Osteoblast (primary cell): ENCODE results near the gene FOXN3. TPM values are rescaled to one million over a fixed set of nuclear protein-coding genes. Genes with fewer than 3 reads are reported as not detected.

Experiments
- DNase-seq: peaks from one replicate; pipeline ENCODE4 v3.0.0; 2011; ENCODE audit warnings: low spot score, mixed read lengths; ENCODE audit not compliant: insufficient read length; ENCODE audit errors: missing footprints
- H2AFZ ChIP-seq: 2 replicates; pipeline ENCODE4 v1.6.0; 2011; ENCODE audit warnings: mild to moderate bottlenecking, low read length
- H3K27ac ChIP-seq: 2 replicates; pipeline ENCODE4 v1.5.1; 2011; ENCODE audit warnings: mild to moderate bottlenecking, low read depth, low read length, moderate library complexity
- H3K27me3 ChIP-seq: 2 replicates; pipeline ENCODE4 v1.6.0; 2012; ENCODE audit warnings: mild to moderate bottlenecking, control low read depth, inconsistent platforms, low read length, moderate library complexity; ENCODE audit not compliant: insufficient read depth
- H3K36me3 ChIP-seq: 2 replicates; pipeline ENCODE4 v1.5.1; 2011; ENCODE audit warnings: mild to moderate bottlenecking, low read length, control low read depth, moderate library complexity; ENCODE audit not compliant: insufficient read depth
- H3K4me1 ChIP-seq: 2 replicates; pipeline ENCODE4 v1.5.1; 2011; ENCODE audit warnings: mild to moderate bottlenecking, low read length, control low read depth, moderate library complexity; ENCODE audit not compliant: insufficient read depth
- H3K4me2 ChIP-seq: 2 replicates; pipeline ENCODE4 v1.6.0; 2011; ENCODE audit warnings: mild to moderate bottlenecking, low read length; ENCODE audit not compliant: insufficient read depth
- H3K4me3 ChIP-seq: fragments of 200-600 bp; sonication (generic); 3 replicates; pipeline ENCODE4 v1.5.1; 2012; ENCODE audit warnings: mild to moderate bottlenecking, low read length, inconsistent platforms; ENCODE audit not compliant: insufficient read depth
- H3K79me2 ChIP-seq: 2 replicates; pipeline ENCODE4 v1.6.0; 2012; ENCODE audit warnings: mild to moderate bottlenecking, low read length, control low read depth, inconsistent platforms; ENCODE audit not compliant: insufficient read depth
- H3K9me3 ChIP-seq: 2 replicates; pipeline ENCODE4 v1.5.1; 2011; ENCODE audit warnings: low read depth, low read length, control low read depth
- H4K20me1 ChIP-seq: 2 replicates; pipeline ENCODE4 v1.6.0; 2012; ENCODE audit warnings: mild to moderate bottlenecking, low read length, control low read depth; ENCODE audit not compliant: insufficient read depth
- total RNA-seq: library from RNA; depleted of rRNA; stranded (reverse); fragments of >200 nt; gene quantifications from 2 replicates; pipeline ENCODE4 v1.2.3, GENCODE V29; 2012
- TF ChIP-seq, protein P1 (sequence below): IDR thresholded peaks from 2 replicates; pipeline ENCODE4 v1.5.1; 2011; ENCODE audit warnings: mild to moderate bottlenecking, low read depth, low read length, moderate library complexity; ENCODE audit errors: extremely low read depth

Gene FOXN3
- total RNA-seq, 1 donor, result 49.9 TPM

DNA sequence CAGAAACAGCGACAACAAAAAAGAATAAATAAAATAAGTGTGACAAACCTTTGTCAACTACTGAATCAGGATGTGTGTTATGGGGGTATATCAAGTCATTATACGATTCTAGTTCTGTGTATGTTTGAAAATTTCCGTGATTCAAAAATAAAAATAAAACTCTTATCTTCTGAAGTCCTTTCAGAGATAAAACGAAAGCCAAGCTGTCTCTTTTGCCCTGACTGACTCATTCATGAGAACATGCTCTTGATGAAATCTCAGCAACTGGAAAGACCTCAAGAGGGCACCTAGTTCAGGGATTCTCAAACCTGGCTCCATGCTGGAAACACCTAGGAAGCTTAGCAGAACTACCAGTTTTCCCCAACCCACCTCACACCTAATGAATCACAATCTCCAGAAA lies 9.2 kb downstream of the FOXN3 start:
- H3K4me2 ChIP-seq, result no peak overlapping the region
- H3K4me1 ChIP-seq, result peaks cover 5% of the 10 kb centered on the region
- no peaks in the 10 kb centered on the region for H3K9me3 ChIP-seq
- peaks cover 3% of the 10 kb centered on the region for H4K20me1 ChIP-seq
- no peak overlapping the region for H3K4me3 ChIP-seq
- no peak for DNase-seq
- H3K79me2 ChIP-seq, result peaks cover 14% of the 10 kb centered on the region
- no peaks in the 10 kb centered on the region for H3K36me3 ChIP-seq
- H3K27me3 ChIP-seq, result no peaks in the 10 kb centered on the region
- TF ChIP-seq, protein P1, sequence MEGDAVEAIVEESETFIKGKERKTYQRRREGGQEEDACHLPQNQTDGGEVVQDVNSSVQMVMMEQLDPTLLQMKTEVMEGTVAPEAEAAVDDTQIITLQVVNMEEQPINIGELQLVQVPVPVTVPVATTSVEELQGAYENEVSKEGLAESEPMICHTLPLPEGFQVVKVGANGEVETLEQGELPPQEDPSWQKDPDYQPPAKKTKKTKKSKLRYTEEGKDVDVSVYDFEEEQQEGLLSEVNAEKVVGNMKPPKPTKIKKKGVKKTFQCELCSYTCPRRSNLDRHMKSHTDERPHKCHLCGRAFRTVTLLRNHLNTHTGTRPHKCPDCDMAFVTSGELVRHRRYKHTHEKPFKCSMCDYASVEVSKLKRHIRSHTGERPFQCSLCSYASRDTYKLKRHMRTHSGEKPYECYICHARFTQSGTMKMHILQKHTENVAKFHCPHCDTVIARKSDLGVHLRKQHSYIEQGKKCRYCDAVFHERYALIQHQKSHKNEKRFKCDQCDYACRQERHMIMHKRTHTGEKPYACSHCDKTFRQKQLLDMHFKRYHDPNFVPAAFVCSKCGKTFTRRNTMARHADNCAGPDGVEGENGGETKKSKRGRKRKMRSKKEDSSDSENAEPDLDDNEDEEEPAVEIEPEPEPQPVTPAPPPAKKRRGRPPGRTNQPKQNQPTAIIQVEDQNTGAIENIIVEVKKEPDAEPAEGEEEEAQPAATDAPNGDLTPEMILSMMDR, result no peak
- no peak overlapping the region for H3K27ac ChIP-seq
- H2AFZ ChIP-seq, result no peak overlapping the region

DNA sequence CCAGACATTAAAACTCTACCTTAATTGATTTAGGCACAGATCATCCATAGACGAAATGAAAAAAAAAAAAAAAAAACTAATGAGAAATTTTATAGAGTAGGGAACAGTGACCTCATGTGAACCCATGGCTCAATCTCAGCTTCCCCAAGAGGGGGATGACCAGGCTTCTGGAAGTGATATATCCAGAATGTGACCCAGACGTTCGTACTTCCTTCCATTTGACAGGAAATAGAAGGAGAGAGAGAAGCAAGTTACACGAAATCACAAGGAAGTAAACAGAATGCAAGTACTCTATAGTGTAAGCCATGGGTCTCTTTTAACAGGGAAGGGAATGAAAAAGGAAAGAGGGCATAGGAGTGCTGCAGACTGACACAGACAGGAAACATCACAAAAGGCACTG lies 10.1 kb downstream of the FOXN3 start:
- DNase-seq, result no peak
- no peak overlapping the region for H2AFZ ChIP-seq
- H3K4me3 ChIP-seq, result no peak overlapping the region
- no peak overlapping the region for H3K27ac ChIP-seq
- H3K4me2 ChIP-seq, result no peak overlapping the region
- no peaks in the 10 kb centered on the region for H3K27me3 ChIP-seq
- H3K79me2 ChIP-seq, result peaks cover 11% of the 10 kb centered on the region
- no peaks in the 10 kb centered on the region for H3K36me3 ChIP-seq
- H3K4me1 ChIP-seq, result peaks cover 5% of the 10 kb centered on the region
- H3K9me3 ChIP-seq, result no peaks in the 10 kb centered on the region
- TF ChIP-seq, protein P1, result no peak
- H4K20me1 ChIP-seq, result peaks cover 10% of the 10 kb centered on the region

- no peaks in the 10 kb centered on the region for H3K36me3 ChIP-seq
- no peak for DNase-seq
- H3K27ac ChIP-seq, result no peak overlapping the region
- peaks cover 10% of the 10 kb centered on the region for H4K20me1 ChIP-seq
- H3K27me3 ChIP-seq, result no peaks in the 10 kb centered on the region
- TF ChIP-seq, protein P1, result no peak
- H3K4me2 ChIP-seq, result no peak overlapping the region
- H3K9me3 ChIP-seq, result no peaks in the 10 kb centered on the region
- no peak overlapping the region for H2AFZ ChIP-seq
- no peak overlapping the region for H3K4me3 ChIP-seq
- peaks cover 5% of the 10 kb centered on the region for H3K4me1 ChIP-seq
- H3K79me2 ChIP-seq, result peaks cover 11% of the 10 kb centered on the region
Observed at GRCh38 chr14:89406361-89406760, 10.7 kb downstream of the FOXN3 start.

DNA sequence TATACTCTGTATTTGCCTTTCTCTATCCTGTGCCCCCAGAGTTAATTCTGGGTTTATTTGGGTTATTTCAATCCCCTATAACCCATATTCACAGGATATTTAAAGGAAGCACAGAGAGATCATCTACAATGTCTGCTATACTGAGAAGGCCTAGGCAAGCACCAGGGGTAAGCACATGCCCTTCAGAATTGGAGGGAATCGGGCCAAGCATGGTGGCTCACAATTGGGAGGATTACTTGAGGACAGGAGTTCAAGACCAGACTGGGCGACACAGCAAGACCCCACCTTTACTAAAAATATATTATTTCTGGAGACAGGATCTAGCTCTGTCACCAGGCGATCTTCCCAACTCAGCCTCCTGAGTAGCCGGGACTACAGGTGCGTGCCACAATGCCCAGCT lies 11.3 kb downstream of the FOXN3 start:
- H4K20me1 ChIP-seq, result peaks cover 12% of the 10 kb centered on the region
- H3K4me3 ChIP-seq, result no peak overlapping the region
- no peak overlapping the region for H3K4me2 ChIP-seq
- no peak for DNase-seq
- H3K79me2 ChIP-seq, result peaks cover 13% of the 10 kb centered on the region
- H3K27me3 ChIP-seq, result no peaks in the 10 kb centered on the region
- H3K4me1 ChIP-seq, result peaks cover 5% of the 10 kb centered on the region
- no peak overlapping the region for H3K27ac ChIP-seq
- no peaks in the 10 kb centered on the region for H3K9me3 ChIP-seq
- TF ChIP-seq, protein P1, result no peak
- H2AFZ ChIP-seq, result no peak overlapping the region
- H3K36me3 ChIP-seq, result no peaks in the 10 kb centered on the region
